ENCODE results near the gene TPSD1.

GRCh38 chr16:1299012-1299867 is 43.4 kb downstream of the TPSD1 start:
- no peak for TF ChIP-seq POLR2A (IDR thresholded peaks at IDR 0.05; ENCODE audit: low read depth, low read length)
- TF ChIP-seq POLR2AphosphoS5 (IDR thresholded peaks at IDR 0.05; ENCODE audit: low read depth, low read length), result no peak
- no peak for TF ChIP-seq TAF1 (IDR thresholded peaks at IDR 0.05; ENCODE audit: low read depth, low read length)
- TF ChIP-seq SPI1 (IDR thresholded peaks at IDR 0.05; ENCODE audit: low read depth, low read length), result no peak
- TF ChIP-seq PAX5 (IDR thresholded peaks at IDR 0.05; ENCODE audit: insufficient read depth, low read length, severe bottlenecking), result no peak
- TF ChIP-seq POU2F2 (IDR thresholded peaks at IDR 0.05; ENCODE audit: low read depth, low read length), result no peak
